PC-9 (cell line): ENCODE measurements around the gene TSTD2. TPM values are rescaled to one million over a fixed set of nuclear protein-coding genes. Genes with fewer than 3 reads are reported as not detected.

ENCODE experiments used
- BruUV-seq: library from RNA; stranded (reverse); fragments of 400-500 nt; replicated peaks from 2 replicates; lab custom pipeline; 2021; lab: Mats Ljungman, UMichigan
- CTCF ChIA-PET: fragments of 300-600 bp; sonication (Branson Sonifier 250); formaldehyde crosslinking; loops from one replicate; lab custom pipeline; 2022; ENCODE audit warnings: antibody characterized with exemption; lab: Charles Lee
- POLR2A ChIA-PET: fragments of 300-600 bp; sonication (Branson Sonifier 250); formaldehyde crosslinking; loops from one replicate; lab custom pipeline; 2022; ENCODE audit warnings: antibody characterized with exemption; ENCODE audit not compliant: unreplicated experiment; lab: Charles Lee
- DNase-seq, 2 experiments: peaks; one replicate each; pipeline versions ENCODE4 v3.0.0 to v3.0.0-alpha.2; 2015 to 2022; ENCODE audit warnings: mixed read lengths in 1 of 2
- H2AFZ ChIP-seq: fragments of 200-600 bp; sonication (generic); 2 replicates; pipeline ENCODE4 v1.8.1; 2017; ENCODE audit warnings: antibody characterized with exemption
- H3F3A ChIP-seq: fragments of 200-600 bp; sonication (generic); 2 replicates; pipeline ENCODE4 v1.8.1; 2017; ENCODE audit warnings: antibody characterized with exemption, mild to moderate bottlenecking, low read depth; ENCODE audit not compliant: insufficient read depth
- H3K27ac ChIP-seq: fragments of 200-600 bp; sonication (generic); 2 replicates; pipeline ENCODE4 v1.6.1; 2016; ENCODE audit warnings: mixed run types
- H3K27me3 ChIP-seq: fragments of 200-600 bp; sonication (generic); 2 replicates; pipeline ENCODE4 v1.6.1; 2016; ENCODE audit warnings: low read depth, mixed run types; ENCODE audit not compliant: insufficient read depth
- H3K36me3 ChIP-seq: fragments of 200-600 bp; sonication (generic); 2 replicates; pipeline ENCODE4 v1.6.1; 2016; ENCODE audit warnings: low read depth, mixed run types
- H3K4me1 ChIP-seq: fragments of 200-600 bp; sonication (generic); replicated peaks from 2 replicates; pipeline ENCODE4 v1.6.1; 2016; ENCODE audit warnings: mixed run types; ENCODE audit not compliant: insufficient read depth
- H3K4me2 ChIP-seq: fragments of 200-600 bp; sonication (generic); 2 replicates; pipeline ENCODE4 v1.6.1; 2017; ENCODE audit warnings: mixed run types
- H3K4me3 ChIP-seq: fragments of 200-600 bp; sonication (generic); 2 replicates; pipeline ENCODE4 v1.6.1; 2016; ENCODE audit warnings: mixed run types
- H3K79me2 ChIP-seq: fragments of 200-600 bp; sonication (generic); 2 replicates; pipeline ENCODE4 v1.6.1; 2017; ENCODE audit warnings: low read depth, mixed run types
- H3K9me2 ChIP-seq: fragments of 200-600 bp; sonication (generic); 2 replicates; pipeline ENCODE4 v1.8.1; 2017; ENCODE audit warnings: mild to moderate bottlenecking; ENCODE audit not compliant: insufficient read depth
- H3K9me3 ChIP-seq: fragments of 200-600 bp; sonication (generic); 2 replicates; pipeline ENCODE4 v1.8.1; 2016; ENCODE audit warnings: low read depth; ENCODE audit not compliant: insufficient read depth
- H4K20me1 ChIP-seq: fragments of 200-600 bp; sonication (generic); 2 replicates; pipeline ENCODE4 v1.8.1; 2017; ENCODE audit not compliant: insufficient read depth
- CTCF ChIP-seq: fragments of 200-600 bp; sonication (generic); conservative IDR thresholded peaks from 2 replicates; pipeline ENCODE4 v1.6.1; 2017; ENCODE audit warnings: mixed run types, antibody characterized with exemption, mild to moderate bottlenecking, moderate library complexity
- EZH2 ChIP-seq: fragments of 200-600 bp; sonication (generic); IDR thresholded peaks from 2 replicates; pipeline ENCODE4 v1.8.0; 2017; ENCODE audit warnings: antibody characterized with exemption, low read depth
- intact Hi-C: fragments of 100-400 bp; cut with micrococcal nuclease; formaldehyde crosslinking; loops from one replicate; pipeline ENCODE4 v1.10.0; 2022; ENCODE audit not compliant: unreplicated experiment
- total RNA-seq: library from RNA; stranded (reverse); gene quantifications from 2 replicates; pipeline ENCODE4 v1.2.3, GENCODE V29; 2021

TSTD2 gene
- total RNA-seq, 1 experiment from 2014 or later: 17.0 TPM

DNA sequence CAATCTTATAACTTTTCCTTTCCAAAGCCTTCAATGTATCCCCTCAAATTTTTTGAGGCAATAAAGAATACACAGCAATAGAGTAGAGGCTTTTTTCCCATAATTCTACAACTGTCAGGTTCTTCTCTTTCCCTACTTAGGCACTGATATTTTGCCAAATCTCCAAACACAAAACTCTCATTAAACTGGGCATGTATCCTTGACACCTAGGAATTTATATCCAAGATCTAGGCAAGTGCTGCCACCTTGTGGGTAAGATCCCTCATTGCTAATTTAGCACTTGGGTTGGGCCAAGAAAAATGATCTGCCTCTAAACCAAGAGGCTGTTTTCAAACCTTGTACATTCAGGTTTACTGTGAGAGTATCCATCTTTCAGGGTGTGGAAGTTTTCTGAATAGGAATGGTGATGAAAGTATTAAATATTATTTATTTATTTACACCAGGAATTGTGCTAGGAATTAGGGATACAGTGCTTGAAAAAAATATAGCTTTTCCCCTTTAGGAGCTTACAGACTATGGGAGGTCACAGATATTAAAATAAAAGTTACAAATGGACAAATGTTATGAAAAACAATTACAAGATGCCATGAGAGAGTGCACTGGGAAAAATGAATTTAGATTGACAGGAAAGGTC, 17.6 kb downstream of the TSTD2 start:
- Histone ChIP-seq H3K4me3 (no peak overlapping the region), H3K9me3 (no peaks in the 10 kb centered on the region), H3K27me3 (no peaks in the 10 kb centered on the region), H3K4me1 (no peaks in the 10 kb centered on the region), H3K9me2 (no peaks in the 10 kb centered on the region), H3K36me3 (no peaks in the 10 kb centered on the region), H2AFZ (no peak overlapping the region), H3F3A (0 out of 2 replicates have a peak, but pooled peaks cover 5% of the 10 kb centered on the region), H3K4me2 (no peak overlapping the region), H3K27ac (no peak overlapping the region), H3K79me2 (no peaks in the 10 kb centered on the region), H4K20me1 (no peaks in the 10 kb centered on the region)
- POLR2A ChIA-PET: no interaction called here
- BruUV-seq: no TSS peak
- TF ChIP-seq CTCF (peak; percentile 91), EZH2 (no peak)
- CTCF ChIA-PET: interaction anchor here (0.5 to 2.8 kb wide), 10 partner anchors 14 to 759 kb away, joined by 4 to 28 read pairs (median 6); partner anchors contain the start of genes NCBP1, TDRD7 and TSTD2
- intact Hi-C loops: loop anchor here (1.0 to 5.0 kb wide), 5 partner anchors 147 to 929 kb away; partner anchors contain the start of gene TDRD7
- peak; percentile 60 to 62 for DNase-seq

- Histone ChIP-seq H3K4me3 (no peak overlapping the region), H2AFZ (no peak overlapping the region), H3K27me3 (no peaks in the 10 kb centered on the region), H3K79me2 (no peaks in the 10 kb centered on the region), H3K27ac (no peak overlapping the region), H4K20me1 (no peaks in the 10 kb centered on the region), H3K36me3 (peaks cover 19% of the 10 kb centered on the region; the same call in 1 of the 2 replicates), H3K4me2 (no peak overlapping the region), H3K9me3 (no peaks in the 10 kb centered on the region), H3K9me2 (no peaks in the 10 kb centered on the region), H3F3A (peaks cover 3% of the 10 kb centered on the region; the same call in 1 of the 2 replicates), H3K4me1 (no peaks in the 10 kb centered on the region)
- no peak for TF ChIP-seq EZH2
- BruUV-seq: no TSS peak
- intact Hi-C loops: no loop called here
- ChIA-PET POLR2A (no interaction called here), CTCF (no interaction called here)
- DNase-seq: peak in 1 of 2 experiments; percentile 5
These were observed 28.1 kb downstream of the TSTD2 start for GRCh38 chr9:97604901-97605645.

- Histone ChIP-seq H3K27me3 (no peaks in the 10 kb centered on the region), H3K79me2 (no peaks in the 10 kb centered on the region), H3K9me3 (no peaks in the 10 kb centered on the region), H3K27ac (no peak overlapping the region), H4K20me1 (no peaks in the 10 kb centered on the region), H3F3A (peaks cover 3% of the 10 kb centered on the region; the same call in 1 of the 2 replicates), H3K36me3 (peaks cover 13% of the 10 kb centered on the region; the same call in 1 of the 2 replicates), H2AFZ (no peak overlapping the region), H3K4me2 (no peak overlapping the region), H3K4me1 (no peaks in the 10 kb centered on the region), H3K9me2 (no peaks in the 10 kb centered on the region), H3K4me3 (no peak overlapping the region)
- ChIA-PET CTCF (interaction anchor here (0.6 kb wide), 1 partner anchor 22 kb away, joined by 3 read pairs; no protein-coding TSS in a partner anchor), POLR2A (interaction anchor here (0.6 kb wide), 1 partner anchor 31 kb away, joined by 3 read pairs; the partner anchor contains the start of gene TSTD2)
- no TSS peak for BruUV-seq
- intact Hi-C loops: no loop called here
- DNase-seq: no peak
- TF ChIP-seq EZH2: no peak
- no peak for TF ChIP-seq CTCF
These were observed 30.7 kb downstream of the TSTD2 start for GRCh38 chr9:97602430-97602829.
